ENCODE results near the gene KLHDC7B.

KLHDC7B gene

GRCh38 chr22:50545522-50546325 lies at the start of gene KLHDC7B:
Gene KLHDC7B (plus strand): TSS chr22:50545899. CDS start chr22:50546244, 345 bp downstream.
- DNase-seq, result no peak

DNA sequence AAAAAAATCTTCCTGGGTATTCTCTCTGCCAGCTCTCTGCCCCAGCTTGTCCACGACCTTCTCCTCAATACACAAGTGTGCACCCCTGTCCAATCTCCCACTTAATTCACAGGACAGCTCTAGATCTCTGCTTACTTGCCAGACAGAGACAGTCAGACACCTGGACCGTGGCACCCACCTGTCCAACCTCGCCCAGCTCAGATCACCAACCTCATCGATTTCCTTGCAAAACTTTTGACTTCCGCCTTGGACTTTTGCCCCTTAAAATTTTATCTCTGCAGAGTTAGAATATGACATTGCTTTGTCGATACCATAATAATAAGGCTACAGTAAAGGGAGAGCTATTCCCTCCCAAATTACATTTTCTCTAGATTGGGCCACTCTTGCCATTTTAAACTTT lies 48.6 kb upstream of the KLHDC7B start:
- DNase-seq, result no peak

DNA sequence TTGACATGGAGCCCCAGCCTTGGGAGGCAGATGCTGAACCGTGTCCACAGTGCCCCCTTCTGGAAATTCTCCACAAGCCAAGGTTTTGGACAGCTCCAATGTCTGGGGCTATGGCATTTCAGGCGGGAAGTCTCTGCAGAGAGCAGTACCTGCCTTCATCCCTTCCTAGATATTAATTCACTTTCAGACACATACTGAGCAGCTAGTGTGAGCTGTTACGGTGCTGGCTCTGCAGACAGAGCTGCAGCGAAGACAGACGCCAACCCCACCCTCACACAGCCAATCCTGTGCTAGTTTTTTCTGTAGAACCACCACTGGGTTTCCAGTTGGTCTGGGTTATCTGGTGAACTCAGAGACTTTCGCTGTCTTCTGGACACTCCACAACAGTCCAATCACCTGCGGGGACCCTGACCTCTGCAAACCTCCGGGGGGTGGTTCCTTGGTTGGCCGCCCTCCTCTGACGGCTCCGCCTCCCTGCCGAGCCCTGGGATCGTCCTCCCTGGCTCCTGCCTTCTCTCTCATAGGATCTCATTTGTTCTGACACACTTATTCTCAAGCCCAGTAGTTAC lies 47.3 kb upstream of the KLHDC7B start:
- DNase-seq, result no peak

GRCh38 chr22:50500452-50500851 lies 45.2 kb upstream of the KLHDC7B start:
- DNase-seq, result no peak

DNA sequence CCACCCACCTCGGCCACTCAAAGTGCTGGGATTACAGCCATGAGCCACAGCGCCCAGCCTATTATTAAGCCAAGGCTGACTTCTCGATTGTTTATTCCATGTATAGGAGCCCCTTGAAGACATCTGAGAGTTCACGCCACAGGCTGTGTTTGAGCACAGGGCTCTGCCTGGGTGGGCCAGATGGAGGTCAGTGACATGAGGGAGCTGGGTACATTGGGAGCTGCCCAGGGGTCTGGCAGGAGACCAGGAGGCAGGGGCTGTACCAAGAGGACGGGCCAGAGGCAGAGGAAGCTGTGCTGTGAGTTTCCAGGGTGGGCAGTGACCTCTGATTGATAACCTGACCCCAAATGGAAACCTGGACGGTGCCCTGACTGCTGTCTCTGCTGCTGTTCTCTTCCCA lies 43.6 kb upstream of the KLHDC7B start:
- DNase-seq, result no peak

DNA sequence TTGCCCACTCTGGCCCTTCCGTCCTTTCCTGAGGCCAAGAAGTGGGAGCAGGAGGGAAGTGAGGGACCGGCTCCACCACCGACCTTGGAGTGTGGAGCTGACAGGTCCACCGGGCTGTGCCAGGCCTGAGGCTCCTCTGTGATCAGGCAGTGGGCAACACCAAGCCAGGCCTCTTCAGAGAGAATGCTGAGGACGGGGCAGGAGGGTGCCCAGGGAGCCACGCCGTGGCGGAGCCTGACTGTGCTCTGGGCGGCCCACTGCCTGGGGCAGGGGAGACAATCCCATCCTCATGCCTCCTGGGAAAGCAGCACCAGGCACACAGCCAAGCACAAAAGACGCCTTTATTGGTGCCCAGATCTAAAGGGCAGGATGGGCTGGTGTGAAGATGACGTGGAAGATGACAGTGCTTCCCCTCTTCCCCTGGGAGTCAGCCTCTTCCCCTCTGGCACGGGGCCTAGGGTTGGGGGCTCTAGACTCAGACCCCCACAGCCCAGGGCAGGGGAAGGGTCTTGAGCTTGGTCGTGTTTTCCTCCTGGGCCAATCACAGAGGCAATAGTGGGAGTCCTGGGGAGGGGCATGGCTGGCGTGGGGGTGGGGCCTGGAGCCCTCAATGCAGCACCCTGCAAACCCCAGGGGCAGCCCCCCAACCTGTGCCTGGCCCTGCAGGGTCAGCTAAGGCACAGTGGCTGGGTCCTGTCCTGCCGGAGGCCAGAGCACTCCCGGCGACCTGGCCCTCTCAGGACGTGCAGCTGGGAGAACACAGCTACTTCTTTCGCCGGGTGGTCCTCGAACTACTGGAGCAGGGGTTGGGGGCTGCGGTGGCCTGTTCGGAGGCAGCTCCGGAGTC lies 42.8 kb upstream of the KLHDC7B start:
- DNase-seq, result no peak

- no peak for DNase-seq
These were observed 42.1 kb upstream of the KLHDC7B start for GRCh38 chr22:50503475-50504145.

GRCh38 chr22:50504369-50505211 lies 41.1 kb upstream of the KLHDC7B start:
- DNase-seq, result peak; percentile 23

DNA sequence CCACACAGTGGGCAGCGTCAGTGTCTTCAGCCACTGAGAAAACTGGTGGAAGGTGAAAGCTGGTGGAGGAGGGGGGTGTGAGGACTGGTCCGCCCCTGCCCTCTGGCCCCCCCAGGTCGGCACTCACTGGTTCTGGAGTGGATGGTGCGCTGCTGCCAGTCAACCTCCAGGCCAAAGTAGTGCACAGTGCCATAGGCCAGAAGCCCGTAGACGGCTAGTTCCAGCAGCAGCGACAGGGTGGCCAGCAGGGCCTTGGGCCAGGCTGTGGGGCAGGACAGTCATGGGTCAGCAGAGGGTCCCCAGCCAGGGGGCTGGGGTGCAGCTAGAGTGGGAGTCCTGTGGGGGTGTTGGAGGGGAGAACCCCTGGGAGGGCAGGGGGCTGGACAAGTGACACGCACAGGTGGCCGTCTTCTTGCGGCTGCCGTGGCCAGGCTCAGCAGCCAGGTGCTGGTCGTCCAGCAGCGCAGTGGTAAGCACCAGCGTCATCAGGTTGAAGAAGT lies 40.4 kb upstream of the KLHDC7B start:
- DNase-seq, result no peak

DNA sequence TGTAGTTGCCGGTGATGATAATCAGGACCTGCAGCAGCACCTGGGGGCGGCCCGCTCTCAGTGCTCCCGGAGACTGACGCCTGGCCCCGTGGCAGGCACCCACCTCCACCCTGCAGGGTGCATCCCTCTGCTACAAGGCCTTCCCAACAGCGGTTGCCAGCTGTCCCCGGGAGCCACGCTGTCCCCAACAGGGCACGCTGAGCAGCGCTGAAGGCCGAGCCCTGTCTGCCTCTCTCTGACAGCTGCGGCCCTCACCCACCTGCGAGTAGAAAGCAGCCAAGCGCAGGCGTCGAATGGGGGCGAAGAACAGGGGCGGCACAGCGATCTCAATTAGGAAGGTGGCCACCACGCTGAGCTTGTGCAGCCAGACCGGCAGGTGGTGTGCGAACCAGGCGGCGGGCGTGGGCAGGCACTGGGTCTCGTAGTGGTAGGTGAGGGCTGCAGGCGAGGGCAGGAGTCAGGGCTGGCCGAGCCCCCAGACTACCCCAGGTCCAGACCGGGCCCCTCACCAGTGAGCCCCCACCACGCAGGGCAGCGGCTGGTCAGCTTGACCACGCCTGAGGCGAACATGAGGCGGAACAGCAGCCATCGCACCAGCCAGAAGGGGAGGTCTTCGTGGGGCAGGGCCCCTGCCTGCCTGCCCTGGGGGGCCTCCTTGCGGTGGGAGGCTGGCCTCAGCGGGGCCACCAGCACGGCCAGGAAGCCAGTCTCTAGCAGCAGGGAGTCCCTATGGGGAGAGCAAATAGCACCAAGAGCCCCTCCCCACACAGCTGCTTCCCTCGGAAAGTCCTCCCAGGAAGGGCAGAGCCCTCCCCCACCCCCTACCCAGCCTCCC lies 39.7 kb upstream of the KLHDC7B start:
- DNase-seq, result peak; percentile 47

GRCh38 chr22:50506611-50507420 lies 38.9 kb upstream of the KLHDC7B start:
- DNase-seq, result peak; percentile 83

DNA sequence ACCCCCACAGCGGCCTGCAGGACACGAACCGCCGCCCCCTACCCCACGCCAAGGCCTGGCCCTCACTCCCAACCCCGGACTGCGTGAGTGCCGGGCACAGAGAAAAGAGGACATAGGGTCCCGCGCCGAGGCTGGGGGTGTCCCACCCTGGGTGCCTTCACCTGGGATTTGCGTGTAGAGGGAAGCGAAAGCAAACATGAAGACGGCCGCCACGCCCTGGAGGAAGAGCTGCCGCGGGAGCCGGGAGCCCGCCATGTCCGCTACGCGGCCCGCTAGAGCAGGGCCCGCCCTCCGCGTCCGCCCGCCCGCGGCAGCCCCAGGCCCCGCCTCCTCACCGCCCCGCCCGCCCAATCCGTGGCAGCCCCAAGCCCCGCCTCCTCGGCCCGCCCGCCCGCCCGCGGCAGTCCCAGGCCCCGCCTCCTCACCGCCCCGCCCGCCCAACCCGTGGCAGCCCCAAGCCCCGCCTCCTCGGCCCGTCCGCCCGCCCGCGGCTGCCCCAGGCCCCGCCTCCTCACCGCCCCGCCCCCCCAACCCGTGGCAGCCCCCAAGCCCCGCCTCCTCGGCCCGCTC lies 38.2 kb upstream of the KLHDC7B start, which contains the start of gene LMF2:
LMF2 (minus strand) TSS at position 282 of the 570 bp plus-strand sequence; CDS start at position 255, 27 bp downstream.
- DNase-seq, result no peak

GRCh38 chr22:50507991-50508884 lies 37.5 kb upstream of the KLHDC7B start, which contains the start of gene NCAPH2:
Gene NCAPH2 (plus strand): TSS chr22:50508224. CDS start chr22:50508338, 114 bp downstream.
- DNase-seq, result peak; percentile 96

DNA sequence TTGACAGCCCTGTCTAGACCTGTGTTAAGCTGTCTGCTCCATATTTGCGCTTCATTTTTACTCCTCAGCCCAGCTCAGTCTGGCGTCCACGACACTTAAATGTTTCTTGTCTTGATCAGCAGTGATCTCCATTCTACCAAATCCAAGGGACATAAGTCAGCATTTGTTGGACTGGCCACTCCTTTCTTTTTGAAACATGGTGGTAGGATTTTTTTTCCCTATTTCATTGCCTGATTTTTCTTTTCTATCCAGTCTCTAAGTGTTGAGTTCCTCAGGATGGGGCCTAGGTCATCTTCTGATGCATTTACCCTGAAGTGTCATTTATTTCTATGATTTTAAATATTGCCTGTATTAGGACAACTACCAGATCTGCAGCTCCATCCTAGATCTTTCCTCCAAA lies 36.8 kb upstream of the KLHDC7B start:
- DNase-seq, result no peak

DNA sequence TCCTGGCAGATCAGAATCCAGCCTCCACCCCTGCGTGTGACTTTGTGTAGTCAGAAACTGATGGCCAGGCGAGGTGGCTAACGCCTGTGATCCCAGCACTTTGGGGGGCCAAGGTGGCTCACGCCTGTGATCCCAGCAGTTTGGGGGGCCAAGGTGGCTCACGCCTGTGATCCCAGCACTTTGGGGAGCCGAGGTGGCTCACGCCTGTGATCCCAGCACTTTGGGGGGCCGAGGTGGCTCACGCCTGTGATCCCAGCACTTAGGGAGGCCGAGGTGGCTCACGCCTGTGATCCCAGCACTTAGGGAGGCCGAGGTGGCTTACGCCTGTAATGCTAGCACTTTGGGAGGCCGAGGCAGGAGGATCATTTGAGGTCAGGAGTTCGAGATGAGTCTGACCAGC lies 32.5 kb upstream of the KLHDC7B start:
- DNase-seq, result no peak

DNA sequence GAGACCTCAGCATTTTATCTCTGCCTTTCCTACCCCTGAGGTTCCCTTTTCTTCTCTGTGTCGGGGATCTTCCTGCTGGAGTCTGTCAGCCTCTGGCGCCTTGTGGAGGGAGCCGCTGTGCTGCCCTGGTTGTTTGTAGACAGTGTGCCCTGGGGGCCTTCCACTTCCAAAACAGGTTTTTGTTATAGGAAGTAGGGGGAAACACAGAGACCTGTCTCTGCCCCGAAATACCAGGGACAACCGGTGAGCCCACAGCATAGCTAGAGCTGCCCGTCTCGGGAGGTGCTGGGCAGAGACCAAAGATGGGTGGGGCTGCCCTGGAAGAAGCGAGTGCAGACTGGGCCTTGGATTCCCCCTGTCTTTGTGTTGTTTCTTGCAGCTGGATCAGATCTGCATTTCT lies 29.6 kb upstream of the KLHDC7B start:
- DNase-seq, result no peak

DNA sequence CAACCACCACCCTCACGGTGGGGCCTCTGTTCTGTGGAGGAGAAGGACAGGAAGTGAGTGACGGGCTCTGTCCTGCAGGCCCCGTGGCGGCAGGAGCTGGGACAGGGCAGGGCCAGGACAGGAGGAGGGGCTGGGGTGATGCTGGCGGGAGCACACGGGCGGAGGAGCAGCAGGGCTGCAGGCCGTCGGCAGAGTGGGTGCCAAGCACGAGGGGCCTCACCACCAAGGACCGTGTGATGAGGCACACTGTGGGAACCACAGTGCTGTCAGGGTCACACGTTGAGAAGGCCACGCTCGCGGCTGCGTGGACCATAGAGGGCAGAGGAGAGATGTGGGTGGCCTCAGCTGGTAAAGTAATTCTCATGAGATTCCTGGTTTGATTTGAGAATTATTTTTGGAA lies 28.8 kb upstream of the KLHDC7B start:
- no peak for DNase-seq

- no peak for DNase-seq
These were observed 28.0 kb upstream of the KLHDC7B start for GRCh38 chr22:50517495-50518260.

Measured in NCI-H2171 treated with DMSO at 0.1 percent for 48 hours (cell line).